Measurements from ENCODE around the gene ACTR2. TPM values are rescaled to one million over a fixed set of nuclear protein-coding genes. Genes with fewer than 3 reads are reported as not detected.

ACTR2 gene
- total RNA-seq, 1 experiment from 2014 or later: 253 TPM

- Histone ChIP-seq H3K27ac (ENCODE audit: low read depth, low read length, poor library complexity, severe bottlenecking) (no peak overlapping the region), H3K36me3 (ENCODE audit: insufficient read depth, low read length, poor library complexity, severe bottlenecking) (no peaks in the 10 kb centered on the region), H3K27me3 (replicated peaks; ENCODE audit: insufficient read depth, low read depth, low read length, poor library complexity) (no peaks in the 10 kb centered on the region), H3K4me3 (ENCODE audit: low read depth, low read length, poor library complexity, severe bottlenecking) (no peak overlapping the region), H3K4me1 (ENCODE audit: insufficient read depth, low read length, poor library complexity, severe bottlenecking) (peaks cover 26% of the 10 kb centered on the region), H3K9me3 (ENCODE audit: low read depth, low read length, poor library complexity, severe bottlenecking) (no peaks in the 10 kb centered on the region)
- TF ChIP-seq CTCF (conservative IDR thresholded peaks at IDR 0.05; ENCODE audit: low read depth, low read length): no peak
- POLR2A ChIA-PET (ENCODE audit: low non-redundant PET): interaction anchor here (0.9 kb wide), 1 partner anchor 1055 kb away, joined by 3 read pairs; no protein-coding TSS in a partner anchor
- no peak for DNase-seq (ENCODE audit: low spot score)
- CTCF ChIA-PET: no interaction called here
- BruUV-seq (replicated peaks): no TSS peak
- intact Hi-C loops (cut with micrococcal nuclease; ENCODE audit: unreplicated experiment): no loop called here
Measured at GRCh38 chr2:65282477-65283053, 54.9 kb downstream of the ACTR2 start.

- intact Hi-C loops (cut with micrococcal nuclease; ENCODE audit: unreplicated experiment): no loop called here
Measured at GRCh38 chr2:65287364-65287763, 59.7 kb downstream of the ACTR2 start.

GRCh38 chr2:65291216-65292105 is 63.8 kb downstream of the ACTR2 start:
- DNase-seq (ENCODE audit: low spot score): no peak
- no peak overlapping the region for H3K27ac ChIP-seq (ENCODE audit: low read depth, low read length, poor library complexity, severe bottlenecking)
- TF ChIP-seq EZH2 (IDR thresholded peaks at IDR 0.05; ENCODE audit: borderline replicate concordance, low read depth, low read length, poor library complexity, severe bottlenecking) (no peak), CTCF (conservative IDR thresholded peaks at IDR 0.05; ENCODE audit: low read depth, low read length) (no peak)
- no peak overlapping the region for H3K4me3 ChIP-seq (ENCODE audit: low read depth, low read length, poor library complexity, severe bottlenecking)
- intact Hi-C loops (cut with micrococcal nuclease; ENCODE audit: unreplicated experiment): no loop called here
- H3K4me1 ChIP-seq (ENCODE audit: insufficient read depth, low read length, poor library complexity, severe bottlenecking): no peaks in the 10 kb centered on the region
- H3K27me3 ChIP-seq (replicated peaks; ENCODE audit: insufficient read depth, low read depth, low read length, poor library complexity): no peaks in the 10 kb centered on the region
- ChIA-PET POLR2A (ENCODE audit: low non-redundant PET) (no interaction called here), CTCF (no interaction called here)
- H3K36me3 ChIP-seq (ENCODE audit: insufficient read depth, low read length, poor library complexity, severe bottlenecking): no peaks in the 10 kb centered on the region
- no TSS peak for BruUV-seq (replicated peaks)
- H3K9me3 ChIP-seq (ENCODE audit: low read depth, low read length, poor library complexity, severe bottlenecking): no peaks in the 10 kb centered on the region

More at GRCh38 chr2:65287364-65287763, 59.7 kb downstream of the ACTR2 start:
- no TSS peak for BruUV-seq (replicated peaks)
- H3K36me3 ChIP-seq (ENCODE audit: insufficient read depth, low read length, poor library complexity, severe bottlenecking): no peaks in the 10 kb centered on the region
- H3K27me3 ChIP-seq (replicated peaks; ENCODE audit: insufficient read depth, low read depth, low read length, poor library complexity): no peaks in the 10 kb centered on the region
- TF ChIP-seq EZH2 (IDR thresholded peaks at IDR 0.05; ENCODE audit: borderline replicate concordance, low read depth, low read length, poor library complexity, severe bottlenecking): no peak
- TF ChIP-seq CTCF (conservative IDR thresholded peaks at IDR 0.05; ENCODE audit: low read depth, low read length): no peak
- POLR2A ChIA-PET (ENCODE audit: low non-redundant PET): no interaction called here
- no peak overlapping the region for H3K27ac ChIP-seq (ENCODE audit: low read depth, low read length, poor library complexity, severe bottlenecking)
- CTCF ChIA-PET: no interaction called here
- no peaks in the 10 kb centered on the region for H3K9me3 ChIP-seq (ENCODE audit: low read depth, low read length, poor library complexity, severe bottlenecking)
- DNase-seq (ENCODE audit: low spot score): no peak
- peaks cover 2% of the 10 kb centered on the region for H3K4me1 ChIP-seq (ENCODE audit: insufficient read depth, low read length, poor library complexity, severe bottlenecking)
- H3K4me3 ChIP-seq (ENCODE audit: low read depth, low read length, poor library complexity, severe bottlenecking): no peak overlapping the region
